DND-41 (cell line): ENCODE measurements around the gene CDK5.

Experiments
- ATAC-seq: fragments of 200-7000 bp; cut with Tn5 transposase; 3 replicates; pipeline ENCODE4 v1.9.1; 2021; ENCODE audit warnings: low read depth; ENCODE audit not compliant: insufficient read depth
- DNase-seq: peaks from one replicate; pipeline ENCODE4 v3.0.0-alpha.2; 2020
- H2AFZ ChIP-seq: 2 replicates; pipeline ENCODE4 v1.6.0; 2012; ENCODE audit warnings: low read depth, low read length
- H3K27ac ChIP-seq: 2 replicates; pipeline ENCODE4 v1.5.1; 2012; ENCODE audit warnings: low read length, inconsistent platforms
- H3K27me3 ChIP-seq: fragments of 200-600 bp; sonication (generic); 2 replicates; pipeline ENCODE4 v1.6.0; 2012; ENCODE audit warnings: low read length, mild to moderate bottlenecking, inconsistent platforms; ENCODE audit not compliant: insufficient read depth, poor library complexity
- H3K36me3 ChIP-seq: 2 replicates; pipeline ENCODE4 v1.5.1; 2012; ENCODE audit warnings: low read length, inconsistent platforms; ENCODE audit not compliant: insufficient read depth
- H3K4me1 ChIP-seq: 2 replicates; pipeline ENCODE4 v1.5.1; 2012; ENCODE audit warnings: mild to moderate bottlenecking, low read length; ENCODE audit not compliant: insufficient read depth
- H3K4me2 ChIP-seq: 2 replicates; pipeline ENCODE4 v1.6.0; 2012; ENCODE audit warnings: mild to moderate bottlenecking, moderate library complexity, low read length, inconsistent platforms; ENCODE audit not compliant: insufficient read depth
- H3K4me3 ChIP-seq, 2 experiments: fragments of 200-600 bp in 1 of 2; shearing (Covaris generic) in 1 of 2; 2 replicates each; pipeline ENCODE4 v1.5.1; 2012 to 2016; ENCODE audit warnings: inconsistent platforms in 2 of 2, low read length in 2 of 2, mild to moderate bottlenecking in 2 of 2, low read depth in 1 of 2, moderate library complexity in 1 of 2
- H3K79me2 ChIP-seq: 2 replicates; pipeline ENCODE4 v1.6.0; 2012; ENCODE audit warnings: low read length, inconsistent platforms; ENCODE audit not compliant: insufficient read depth
- H3K9ac ChIP-seq: 2 replicates; pipeline ENCODE4 v1.6.0; 2012; ENCODE audit warnings: low read depth, mild to moderate bottlenecking, inconsistent platforms, low read length, moderate library complexity
- H3K9me3 ChIP-seq: 2 replicates; pipeline ENCODE4 v1.5.1; 2012; ENCODE audit warnings: low read length, moderate library complexity, mild to moderate bottlenecking, inconsistent platforms; ENCODE audit not compliant: insufficient read depth, severe bottlenecking
- H4K20me1 ChIP-seq: 2 replicates; pipeline ENCODE4 v1.6.0; 2012; ENCODE audit warnings: low read length; ENCODE audit not compliant: insufficient read depth
- CTCF ChIP-seq: IDR thresholded peaks from 2 replicates; pipeline ENCODE4 v1.5.1; 2012; ENCODE audit warnings: borderline replicate concordance, low read length, moderate library complexity, mild to moderate bottlenecking; ENCODE audit not compliant: poor library complexity, severe bottlenecking; ENCODE audit errors: extremely low read depth
- EZH2 ChIP-seq: IDR thresholded peaks from 3 replicates; pipeline ENCODE4 v1.6.1; 2012; ENCODE audit warnings: borderline replicate concordance, low read depth, mild to moderate bottlenecking, moderate library complexity, low read length, inconsistent platforms; ENCODE audit not compliant: severe bottlenecking

CDK5 gene

GRCh38 chr7:151017953-151018420, 39.7 kb downstream of the CDK5 start:
- Histone ChIP-seq H3K9me3 (no peaks in the 10 kb centered on the region), H3K4me2 (peak overlapping the region; percentile 86), H3K4me1 (peaks cover 17% of the 10 kb centered on the region), H2AFZ (peak overlapping the region; percentile 77), H3K36me3 (no peaks in the 10 kb centered on the region), H3K4me3 (peak overlapping the region in 1 of 2 experiments; percentile 57; a peak in 3 of 4 replicates), H3K79me2 (no peaks in the 10 kb centered on the region), H3K27ac (peak overlapping the region; percentile 53; the same call in 1 of the 2 replicates), H3K9ac (peak overlapping the region; percentile 53), H3K27me3 (peaks cover 3% of the 10 kb centered on the region), H4K20me1 (no peaks in the 10 kb centered on the region)
- ATAC-seq (peak; percentile 99), DNase-seq (peak; percentile 90)
- TF ChIP-seq CTCF (peak; percentile 99), EZH2 (no peak)

- H3K4me1 ChIP-seq = peaks cover 17% of the 10 kb centered on the region
- H3K79me2 ChIP-seq = no peaks in the 10 kb centered on the region
- no peaks in the 10 kb centered on the region for H3K36me3 ChIP-seq
- H3K27me3 ChIP-seq = peaks cover 3% of the 10 kb centered on the region
- no peaks in the 10 kb centered on the region for H3K9me3 ChIP-seq
- H3K27ac ChIP-seq = peak overlapping the region; percentile 53; the same call in 1 of the 2 replicates
- TF ChIP-seq CTCF (no peak), EZH2 (no peak)
- peak overlapping the region; percentile 77 for H2AFZ ChIP-seq
- no peaks in the 10 kb centered on the region for H4K20me1 ChIP-seq
- DNase-seq = no peak
- ATAC-seq = no peak; the same call in 2 of the 3 replicates
- H3K4me3 ChIP-seq = peak overlapping the region in 1 of 2 experiments; percentile 57; a peak in 2 of 4 replicates
- peak overlapping the region; percentile 53 for H3K9ac ChIP-seq
- peak overlapping the region; percentile 86 for H3K4me2 ChIP-seq
These were observed 40.2 kb downstream of the CDK5 start for GRCh38 chr7:151017370-151017952.

GRCh38 chr7:151016942-151017341, 40.8 kb downstream of the CDK5 start:
- Histone ChIP-seq H3K79me2 (no peaks in the 10 kb centered on the region), H3K36me3 (no peaks in the 10 kb centered on the region), H2AFZ (no peak overlapping the region), H3K4me3 (0 out of 4 replicates have a peak overlapping the region, but pooled peaks of 1 of the 2 experiments have one; percentile 57), H3K4me2 (peak overlapping the region; percentile 86), H3K4me1 (peaks cover 17% of the 10 kb centered on the region), H3K27me3 (peaks cover 3% of the 10 kb centered on the region), H3K9me3 (no peaks in the 10 kb centered on the region), H3K27ac (no peak overlapping the region), H3K9ac (no peak overlapping the region), H4K20me1 (no peaks in the 10 kb centered on the region)
- ATAC-seq (no peak), DNase-seq (peak; percentile 37)
- no peak for TF ChIP-seq CTCF
- TF ChIP-seq EZH2 = no peak
